IPS-18c (cell line): Measurements from ENCODE around the gene MAGEB10.
"Not testable (repeated sequence)": the region's sequence is repeated elsewhere in the genome, so short reads cannot be mapped to it uniquely, and the experiment has no call there.

ENCODE experiments used
- H3K4me3 ChIP-seq: 2 replicates; pipeline ENCODE4 v1.7.0; 2013; ENCODE audit warnings: low read depth, mild to moderate bottlenecking, low read length, moderate library complexity; ENCODE audit not compliant: insufficient read depth
- H3K9me3 ChIP-seq: one replicate; pipeline ENCODE4 v1.6.1; 2013; ENCODE audit warnings: mild to moderate bottlenecking, low read length, moderate library complexity; ENCODE audit not compliant: control insufficient read depth, insufficient read depth

The MAGEB10 gene, protein sequence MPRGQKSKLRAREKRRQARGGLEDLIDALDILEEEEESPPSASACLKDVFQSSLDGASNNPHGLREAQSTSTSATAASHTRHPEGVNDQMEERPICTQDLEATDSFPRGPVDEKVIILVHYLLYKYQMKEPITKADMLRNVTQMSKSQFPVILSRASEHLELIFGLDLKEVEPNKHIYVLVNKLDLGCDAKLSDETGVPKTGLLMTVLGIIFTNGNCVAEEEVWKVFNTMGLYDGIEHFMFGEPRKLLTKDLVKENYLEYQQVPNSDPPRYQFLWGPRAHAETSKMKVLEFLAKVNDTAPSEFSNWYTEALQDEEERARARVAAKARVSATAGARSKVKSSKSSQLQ

DNA sequence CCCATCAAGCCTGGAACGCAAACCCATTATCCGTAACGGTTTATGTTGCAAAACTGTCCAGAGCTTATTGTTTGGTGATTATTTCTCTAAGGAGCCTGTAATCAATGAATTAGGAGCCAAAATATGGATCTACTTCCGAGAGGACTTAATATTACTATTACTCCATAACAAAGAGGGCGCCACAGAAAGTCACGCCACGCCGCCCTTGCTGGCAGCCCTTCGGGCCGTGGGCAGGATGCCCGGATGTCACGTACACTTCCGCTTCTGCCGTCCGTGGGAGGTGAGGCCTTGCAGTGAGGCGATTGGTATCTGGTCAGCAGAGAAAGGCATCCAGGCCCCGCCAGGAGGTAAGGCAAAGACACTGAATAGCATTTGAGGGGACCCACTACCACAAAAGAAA lies at the start of gene MAGEB10:
Gene MAGEB10 (plus strand): TSS at position 301 of the 400 bp plus-strand sequence. CDS start 13,317 bp downstream, outside the sequence.
- peaks cover 7% of the 10 kb centered on the region for H3K9me3 ChIP-seq
- H3K4me3 ChIP-seq: no peak within 1 kb of the TSS

DNA sequence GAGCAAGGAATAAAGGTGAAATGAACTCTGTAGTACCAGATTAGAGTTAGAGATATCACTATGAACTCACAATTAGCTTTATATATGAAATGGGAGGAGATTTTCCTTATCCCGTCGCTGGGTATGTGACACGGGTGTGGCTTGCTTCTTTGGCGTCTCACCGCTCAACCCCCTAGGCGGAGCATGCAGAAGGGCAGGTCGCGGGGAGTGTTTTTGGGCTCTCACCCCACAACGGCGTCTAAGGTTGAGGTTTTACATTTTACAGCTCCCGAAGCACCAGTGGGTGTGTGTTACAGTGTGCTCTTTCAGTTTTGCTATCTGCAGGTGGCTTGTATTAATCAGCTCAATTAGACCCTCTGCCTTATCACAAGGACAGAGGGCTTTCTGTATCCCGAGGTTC lies 42.1 kb upstream of the MAGEB10 start:
- H3K4me3 ChIP-seq: no peak overlapping the region
- H3K9me3 ChIP-seq: no peaks in the 10 kb centered on the region

DNA sequence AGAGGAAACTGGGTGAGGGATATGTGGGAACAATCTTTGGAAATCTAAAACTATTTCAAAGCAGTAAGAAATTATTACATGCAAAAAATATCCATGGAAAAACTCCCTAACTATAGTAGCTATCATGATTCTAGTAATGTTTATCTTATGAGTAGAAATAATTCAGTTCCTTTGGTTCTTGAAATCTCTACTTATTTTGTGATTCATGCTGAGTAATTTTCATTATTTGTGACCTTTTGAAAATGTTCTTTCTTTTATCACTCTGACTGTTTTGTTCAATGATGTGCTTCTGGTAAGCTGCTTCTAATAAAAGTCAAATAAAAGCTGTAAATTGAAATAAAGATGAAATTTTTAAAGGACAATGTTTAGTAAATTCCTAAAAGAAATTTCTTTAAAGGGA lies 40.4 kb upstream of the MAGEB10 start:
- no peaks in the 10 kb centered on the region for H3K9me3 ChIP-seq

DNA sequence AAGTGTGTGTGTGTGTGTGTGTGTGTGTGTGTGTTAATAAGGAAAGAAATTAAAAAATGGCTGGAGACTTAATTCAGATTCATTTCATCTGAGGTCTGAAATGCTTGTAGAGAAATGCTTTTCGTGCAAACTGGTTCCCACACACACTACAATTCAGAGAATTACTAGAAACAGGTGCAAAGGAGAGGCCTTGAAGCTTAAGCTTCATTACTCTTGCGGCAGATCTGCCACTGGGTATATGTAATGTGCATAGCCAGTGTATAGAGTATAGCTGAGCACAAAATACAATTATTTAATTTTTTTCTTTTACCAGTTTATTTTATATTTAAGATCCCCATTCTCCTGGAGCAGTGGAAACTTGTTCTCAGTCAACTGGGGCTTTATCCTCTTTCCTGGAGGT lies 31.8 kb upstream of the MAGEB10 start:
- no peak overlapping the region for H3K4me3 ChIP-seq
- H3K9me3 ChIP-seq: no peaks in the 10 kb centered on the region

More for the DNA sequence above, 40.4 kb upstream of the MAGEB10 start:
- H3K4me3 ChIP-seq: no peak overlapping the region

DNA sequence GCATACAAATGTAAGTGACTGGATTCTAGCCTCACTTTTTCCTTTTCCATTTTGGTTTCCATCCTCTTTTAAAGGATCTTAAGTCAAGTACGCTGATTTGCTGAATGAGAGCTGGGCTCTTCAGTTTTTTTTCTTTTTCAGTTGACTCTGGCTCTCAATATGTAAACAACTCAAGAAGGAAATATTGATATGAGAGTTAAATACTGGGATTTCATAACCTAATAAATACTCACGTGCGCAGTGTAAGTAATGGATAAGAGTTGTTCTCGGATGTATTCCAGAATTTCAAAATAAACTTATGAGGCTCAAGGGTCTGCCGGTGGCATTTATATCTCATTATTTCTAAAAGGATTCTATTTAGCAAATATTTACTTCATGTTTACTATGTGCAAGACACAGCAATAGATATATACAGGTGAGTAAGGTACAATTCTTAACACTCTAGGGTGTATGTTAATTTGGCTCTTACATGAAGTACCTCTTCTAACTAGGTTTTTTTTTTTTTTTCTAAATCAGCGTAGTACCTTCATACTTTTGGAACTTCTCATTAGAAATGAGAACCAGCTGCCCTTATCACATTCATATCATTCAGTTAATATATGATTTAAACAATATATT lies 11.0 kb upstream of the MAGEB10 start:
- H3K9me3 ChIP-seq: no peaks in the 10 kb centered on the region
- no peak overlapping the region for H3K4me3 ChIP-seq

DNA sequence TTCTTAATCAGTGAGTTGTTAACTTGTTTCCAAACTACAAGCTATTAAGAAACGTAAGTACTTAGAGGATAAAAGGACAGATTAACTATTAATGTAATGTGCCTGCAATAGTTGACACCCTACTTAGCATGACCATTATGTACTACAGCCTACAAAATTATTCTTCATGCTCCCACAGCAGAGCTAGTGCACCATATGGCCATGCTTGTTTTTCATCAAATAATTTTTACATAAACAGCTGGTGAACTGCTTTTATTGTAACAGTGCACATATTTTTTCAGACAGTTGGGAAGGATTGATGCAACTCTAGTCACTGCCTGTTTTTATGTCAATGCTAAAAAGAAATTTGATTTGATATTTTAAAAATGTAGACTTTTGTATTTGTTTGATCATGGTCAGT lies 10.2 kb upstream of the MAGEB10 start:
- H3K4me3 ChIP-seq: no peak overlapping the region
- no peaks in the 10 kb centered on the region for H3K9me3 ChIP-seq

DNA sequence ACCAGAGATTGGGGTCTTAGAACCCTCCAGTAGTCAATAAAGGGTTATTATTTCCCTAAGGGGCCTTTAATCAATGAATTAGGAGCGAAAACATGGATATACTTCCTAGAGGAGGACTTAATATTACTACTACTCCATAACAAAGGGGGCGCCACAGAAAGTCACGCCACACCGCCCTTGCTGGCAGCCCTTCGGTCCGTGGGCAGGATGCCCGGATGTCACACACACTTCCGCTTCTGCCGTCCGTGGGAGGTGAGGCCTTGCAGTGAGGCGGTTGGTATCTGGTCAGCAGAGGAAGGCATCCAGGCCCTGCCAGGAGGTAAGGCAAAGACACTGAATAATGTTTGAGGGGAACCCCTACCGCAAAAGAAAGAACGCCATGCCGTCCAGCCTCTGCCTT lies 436 bp downstream of the MAGEB10 start:
- H3K9me3 ChIP-seq: peaks cover 7% of the 10 kb centered on the region
- no peak overlapping the region for H3K4me3 ChIP-seq

DNA sequence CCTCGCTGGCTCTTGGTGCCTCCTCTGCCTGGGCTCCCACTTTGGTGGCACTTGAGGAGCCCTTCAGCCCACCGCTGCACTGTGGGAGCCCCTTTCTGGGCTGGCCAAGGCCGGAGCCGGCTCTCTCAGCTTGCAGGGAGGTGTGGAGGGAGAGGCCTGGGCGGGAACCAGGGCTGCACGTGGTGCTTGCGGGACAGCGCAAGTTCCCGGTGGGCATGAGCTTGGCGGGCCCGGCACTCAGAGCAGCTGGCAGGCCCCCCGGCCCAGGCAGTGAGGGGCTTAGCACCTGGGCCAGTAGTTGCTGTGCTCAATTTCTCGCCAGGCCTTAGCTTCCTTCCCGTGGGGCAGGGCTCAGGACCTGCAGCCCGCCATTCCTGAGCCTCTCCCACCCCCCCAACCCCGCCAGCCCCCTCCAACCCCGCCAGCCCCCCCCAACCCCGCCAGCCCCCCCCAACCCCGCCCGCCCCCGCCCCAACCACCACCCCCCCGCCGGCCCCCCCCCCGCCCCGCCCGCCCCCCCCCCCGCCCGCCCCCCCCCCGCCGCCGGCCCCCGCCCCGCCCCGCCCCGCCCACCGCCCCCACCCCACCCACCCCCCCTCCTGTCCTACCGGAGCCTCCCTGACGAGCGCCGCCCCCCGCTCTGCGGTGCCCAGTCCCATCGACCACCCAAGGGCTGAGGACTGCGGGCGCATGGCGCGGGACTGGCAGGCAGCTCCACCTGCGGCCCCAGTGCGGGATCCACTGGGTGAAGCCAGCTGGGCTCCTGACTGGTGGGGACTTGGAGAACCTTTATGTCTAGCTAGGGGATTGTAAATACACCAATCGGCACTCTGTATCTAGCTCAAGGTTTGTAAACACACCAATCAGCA lies 1.4 kb downstream of the MAGEB10 start:
- H3K9me3 ChIP-seq, H3K4me3 ChIP-seq: not testable (repeated sequence)

DNA sequence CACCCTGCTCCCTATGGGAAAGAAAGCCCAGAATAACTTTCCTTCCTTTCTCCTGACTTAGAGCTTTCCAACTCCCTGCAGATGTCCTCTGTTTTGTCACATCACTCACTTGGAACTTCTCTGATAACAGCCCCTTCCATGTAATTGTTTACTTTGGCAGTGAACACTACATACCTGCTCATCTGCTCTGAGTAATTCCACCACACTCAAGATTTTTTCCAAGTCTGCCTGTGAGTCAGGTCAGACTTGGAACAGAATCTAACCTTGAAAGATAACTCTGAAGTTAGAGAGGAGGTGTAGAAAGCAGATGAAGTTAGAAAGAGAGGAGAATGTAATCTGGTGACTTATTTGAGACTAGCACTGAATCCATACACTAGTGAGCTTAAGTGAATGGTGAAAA lies 7.4 kb downstream of the MAGEB10 start:
- Histone ChIP-seq H3K4me3 (no peak overlapping the region), H3K9me3 (peaks cover 6% of the 10 kb centered on the region)

DNA sequence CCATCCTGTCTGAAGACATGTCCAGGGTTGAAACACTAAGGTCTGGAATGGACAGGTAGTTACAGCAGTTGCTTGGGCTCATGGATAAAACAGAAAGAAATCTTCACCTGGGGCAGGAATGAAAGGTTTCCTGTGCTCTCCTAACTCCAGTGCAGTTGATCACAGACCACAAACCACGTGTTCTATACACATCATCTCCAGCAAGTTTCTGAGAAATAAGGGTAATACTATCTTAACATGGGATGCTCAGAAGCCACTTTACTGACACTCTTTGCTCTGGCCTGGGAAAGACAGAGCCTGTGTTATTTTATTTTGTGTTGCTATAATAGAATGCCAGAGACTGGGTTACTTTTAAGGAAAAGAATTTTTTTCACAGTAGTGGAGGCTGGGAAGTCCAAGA lies 16.0 kb downstream of the MAGEB10 start:
- Histone ChIP-seq H3K9me3 (peaks cover 5% of the 10 kb centered on the region), H3K4me3 (no peak overlapping the region)

DNA sequence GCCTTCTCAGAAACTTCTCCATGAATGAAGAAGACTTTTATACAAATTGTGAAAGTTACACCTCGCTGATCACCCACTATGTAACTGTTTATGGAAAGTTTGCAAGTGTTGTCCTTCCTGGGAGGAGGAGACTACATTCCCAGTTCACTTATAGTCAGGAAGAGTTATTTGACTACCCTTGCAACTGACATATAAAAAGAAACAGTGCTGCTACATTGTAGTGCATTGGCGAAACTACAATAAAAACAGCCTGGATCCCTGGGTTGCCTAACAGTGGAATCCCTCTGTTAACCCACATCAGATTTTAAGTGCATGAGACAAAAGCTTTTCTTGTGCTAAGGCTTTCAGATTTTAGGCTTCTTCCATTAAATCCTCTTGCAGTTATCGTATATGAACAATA lies 30.4 kb downstream of the MAGEB10 start:
- Histone ChIP-seq H3K9me3 (peaks cover 2% of the 10 kb centered on the region), H3K4me3 (no peak overlapping the region)

DNA sequence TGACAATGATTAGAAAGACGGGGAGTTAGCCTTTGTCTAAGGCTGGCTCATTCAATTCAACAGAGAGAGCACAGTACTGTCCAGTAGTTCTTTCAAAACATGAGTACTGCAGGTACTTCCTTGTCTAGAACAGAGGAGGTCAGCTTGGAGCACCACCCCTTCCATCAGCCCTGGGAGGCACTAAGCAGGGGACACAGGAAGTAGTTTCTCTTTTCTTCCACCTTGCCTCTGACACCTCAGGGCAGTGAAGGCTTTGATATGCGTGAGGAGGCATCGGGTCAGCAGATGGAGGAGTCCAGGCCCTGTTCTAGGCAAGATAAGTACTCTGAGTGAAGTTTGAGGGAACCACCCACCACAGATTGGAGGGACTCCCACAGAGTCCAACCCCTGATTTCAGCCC lies 33.1 kb downstream of the MAGEB10 start:
- no peak overlapping the region for H3K4me3 ChIP-seq

DNA sequence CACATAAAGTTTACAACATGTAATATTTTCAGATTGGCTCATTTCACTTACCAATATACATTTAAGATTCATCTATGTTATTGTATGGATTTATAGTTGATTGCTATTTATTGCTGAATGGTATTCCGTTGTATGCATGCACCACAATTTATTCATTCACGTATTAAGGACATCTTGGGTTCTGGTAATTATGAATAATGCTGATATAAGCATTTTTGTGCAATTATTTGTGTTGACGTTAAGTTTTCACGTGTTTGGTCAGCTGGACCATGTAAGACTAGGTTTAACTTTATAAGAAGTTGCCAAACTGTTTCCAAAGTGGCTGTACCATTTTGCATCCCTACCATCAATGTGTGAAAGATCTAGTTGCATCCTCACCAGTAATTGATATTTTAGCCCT lies 35.1 kb downstream of the MAGEB10 start:
- Histone ChIP-seq H3K9me3 (no peaks in the 10 kb centered on the region), H3K4me3 (no peak overlapping the region)

More for the DNA sequence above, 33.1 kb downstream of the MAGEB10 start:
- H3K9me3 ChIP-seq: peaks cover 2% of the 10 kb centered on the region

DNA sequence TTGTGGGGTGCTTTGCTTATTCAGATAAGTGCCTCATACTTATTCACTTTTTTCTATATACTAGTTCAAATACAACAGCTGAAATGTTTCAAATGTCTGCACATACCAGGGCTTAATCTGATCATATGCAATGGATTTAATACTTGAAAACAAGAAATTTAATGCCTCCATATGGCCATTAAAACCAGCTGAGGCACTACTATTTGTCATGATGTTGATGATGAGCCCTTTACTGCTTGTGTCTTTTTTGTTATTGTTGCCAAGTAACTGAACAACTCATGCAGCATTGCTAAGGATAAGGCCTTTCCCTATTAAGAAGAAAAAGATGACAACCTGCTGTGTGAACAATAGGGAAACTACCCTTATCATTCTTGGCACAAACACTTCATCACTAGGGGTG lies 52.5 kb downstream of the MAGEB10 start:
- Histone ChIP-seq H3K9me3 (peaks cover 11% of the 10 kb centered on the region), H3K4me3 (no peak overlapping the region)

DNA sequence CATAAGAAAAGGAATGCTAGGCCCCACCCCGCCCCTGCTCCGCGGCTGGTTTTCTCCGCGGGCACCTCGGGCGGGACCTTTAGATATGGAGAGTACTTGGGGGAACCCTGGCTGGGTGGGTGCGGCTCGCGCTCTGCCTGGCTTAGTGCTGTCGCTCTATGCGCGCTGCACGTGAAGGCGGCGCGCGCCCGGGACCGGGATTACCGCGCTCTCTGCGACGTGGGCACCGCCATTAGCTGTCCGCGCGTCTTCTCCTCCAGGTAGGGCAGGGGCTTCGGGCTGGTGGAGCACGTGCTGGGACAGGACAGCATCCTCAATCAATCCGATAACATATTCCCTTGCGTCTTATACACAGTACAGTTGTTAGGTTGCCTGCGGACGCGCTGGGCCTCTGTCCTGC lies 56.0 kb downstream of the MAGEB10 start:
- Histone ChIP-seq H3K9me3 (peaks cover 5% of the 10 kb centered on the region), H3K4me3 (no peak overlapping the region)
